HG02852 (cell line): Measurements from ENCODE around the gene CCT5.

Experiments used
- ATAC-seq: cut with Tn5 transposase; IDR thresholded peaks from one replicate; pipeline ENCODE4 v1.9.1; 2021; ENCODE audit warnings: mild to moderate bottlenecking, moderate library complexity; ENCODE audit not compliant: unreplicated experiment

CCT5 gene

GRCh38 chr5:10249948-10250805 is at the start of gene CCT5:
CCT5 (plus strand) TSS chr5:10250280; CDS start chr5:10250341, 61 bp downstream.
- peak; percentile 77 for ATAC-seq

DNA sequence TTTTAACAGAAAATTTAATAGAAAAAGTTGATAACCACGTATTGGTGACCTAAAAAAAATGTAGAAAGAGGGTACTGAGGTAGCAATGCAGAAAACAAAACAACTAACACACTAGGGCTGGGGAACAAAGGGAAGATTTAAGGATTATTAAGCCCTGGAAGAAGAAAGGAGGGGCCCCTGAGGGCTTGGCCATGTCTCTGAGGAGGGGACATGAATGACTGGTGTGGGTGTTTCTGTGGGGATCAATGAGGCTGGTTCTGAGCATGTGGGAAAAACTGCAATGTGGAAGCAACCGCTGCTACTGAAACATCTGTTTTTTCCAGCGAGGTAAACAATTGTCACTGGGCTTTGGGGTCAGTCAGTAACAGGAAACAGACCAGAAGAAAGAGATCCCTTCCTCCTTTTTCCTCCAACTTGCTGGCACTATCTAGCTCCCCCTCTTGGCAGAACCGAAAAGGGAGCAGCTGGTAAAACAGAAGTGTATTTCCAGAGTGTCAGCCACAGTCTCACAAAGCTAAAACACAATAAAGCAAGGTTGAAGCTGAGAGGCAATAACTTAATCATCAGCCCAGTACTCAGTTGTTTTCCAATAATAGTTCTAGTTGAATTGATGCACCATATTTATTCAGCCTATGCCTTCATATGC is 48.7 kb upstream of the CCT5 start:
- no peak for ATAC-seq

DNA sequence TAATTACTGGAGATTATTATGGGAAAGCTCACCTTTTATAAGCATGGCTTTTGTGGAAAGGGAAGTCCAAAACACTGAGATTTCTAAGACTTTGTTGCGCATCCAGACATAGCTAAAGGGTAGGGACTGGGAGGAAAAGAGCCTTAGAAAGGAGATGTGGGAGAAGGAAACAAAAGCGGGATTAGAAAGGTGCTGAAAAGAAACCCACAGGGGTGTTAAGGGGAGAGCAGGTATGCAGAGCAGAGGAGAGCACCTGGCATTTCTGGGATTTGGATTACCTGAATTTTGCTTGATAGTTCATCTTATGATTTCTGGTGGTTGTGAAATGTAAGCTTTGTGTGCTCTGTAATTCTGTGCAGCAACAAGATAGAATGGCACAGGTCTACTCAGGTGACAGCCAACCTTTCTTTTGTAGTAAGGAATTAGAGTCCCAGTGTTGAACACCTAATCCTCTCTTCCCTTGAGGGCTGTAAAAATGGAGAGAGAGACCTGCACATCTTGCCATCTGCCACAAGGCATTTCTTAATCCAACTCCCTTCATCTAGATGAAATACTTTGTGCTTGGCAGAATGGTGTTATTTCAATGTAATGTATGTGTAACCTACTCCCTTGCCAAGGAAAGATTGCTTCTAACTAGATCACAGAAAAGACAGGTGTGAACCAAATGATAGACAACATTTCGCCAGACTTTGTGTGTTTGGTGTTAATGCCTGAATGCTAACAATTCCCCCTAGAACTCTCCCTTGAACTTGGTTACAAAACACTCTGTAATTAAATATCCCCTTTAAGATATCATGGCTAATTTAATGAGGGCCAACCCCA is 47.8 kb upstream of the CCT5 start:
- ATAC-seq = no peak

GRCh38 chr5:10209004-10209403 is 41.1 kb upstream of the CCT5 start:
- ATAC-seq = no peak

GRCh38 chr5:10213316-10213715 is 36.8 kb upstream of the CCT5 start:
- ATAC-seq = no peak

- no peak for ATAC-seq
Observed at GRCh38 chr5:10214041-10214440, 36.0 kb upstream of the CCT5 start.

GRCh38 chr5:10215366-10215765 is 34.7 kb upstream of the CCT5 start:
- no peak for ATAC-seq

- ATAC-seq = no peak
Observed at GRCh38 chr5:10216107-10216506, 34.0 kb upstream of the CCT5 start.

DNA sequence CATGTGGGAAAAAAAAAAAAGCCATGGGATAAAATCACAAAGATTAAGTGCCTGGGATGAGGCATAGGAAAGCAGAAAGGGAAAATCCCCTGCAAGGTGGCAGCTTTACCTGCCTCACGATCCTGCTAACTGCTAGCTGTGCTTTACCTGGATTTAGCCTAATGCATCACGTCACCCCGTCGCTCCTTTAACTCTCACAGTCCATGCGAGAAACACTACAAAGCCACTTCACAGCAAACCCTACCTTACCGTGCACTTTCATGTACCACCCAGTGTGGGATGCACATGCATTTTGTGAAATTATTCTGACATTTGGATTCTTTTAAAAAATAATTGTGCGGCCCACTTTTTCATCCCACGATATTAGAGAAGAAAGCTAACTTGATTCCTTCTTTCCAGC is 31.4 kb upstream of the CCT5 start:
- ATAC-seq = no peak

DNA sequence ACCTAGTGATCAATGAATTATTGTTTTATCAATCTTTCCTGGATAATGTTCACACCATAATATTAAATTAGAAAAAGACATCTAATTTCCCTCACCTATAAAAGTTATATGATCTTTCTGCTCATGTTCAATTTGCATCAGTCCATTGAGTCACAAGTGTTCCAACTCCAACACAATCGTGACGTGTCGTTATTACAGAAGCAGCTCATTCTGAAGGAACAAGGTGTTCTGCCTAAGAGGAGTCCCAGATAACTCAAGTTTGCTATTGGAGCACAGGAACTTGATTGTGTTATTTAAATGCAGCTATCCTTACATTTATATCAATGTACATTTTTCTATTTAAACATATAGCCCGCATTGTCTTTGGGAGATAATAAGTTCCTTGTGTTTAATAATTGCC is 31.0 kb upstream of the CCT5 start:
- no peak for ATAC-seq

- ATAC-seq = no peak
Observed at GRCh38 chr5:10220248-10220647, 29.8 kb upstream of the CCT5 start.

- ATAC-seq = no peak
Observed at GRCh38 chr5:10222326-10222725, 27.8 kb upstream of the CCT5 start.

DNA sequence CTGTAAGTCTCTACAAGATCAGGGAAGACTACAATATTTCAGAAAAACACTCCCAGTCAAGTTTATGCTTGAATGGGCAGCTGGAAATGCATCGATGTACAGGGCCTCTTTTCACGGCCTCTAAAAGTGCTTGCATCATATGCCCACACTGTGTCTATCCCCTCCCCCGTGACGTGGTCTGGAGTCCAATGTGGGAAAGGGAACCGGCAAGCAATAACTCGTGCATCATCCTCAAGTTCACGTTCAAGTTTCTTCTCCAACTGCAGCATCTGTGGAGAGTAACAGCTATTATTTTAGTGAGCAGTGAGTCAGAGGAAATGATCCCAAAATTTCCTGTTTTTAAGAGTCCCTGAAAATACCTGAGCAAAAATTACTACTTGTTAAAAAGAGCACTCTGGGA is 22.7 kb upstream of the CCT5 start:
- no peak for ATAC-seq

- no peak for ATAC-seq
Observed at GRCh38 chr5:10228288-10228687, 21.8 kb upstream of the CCT5 start.

DNA sequence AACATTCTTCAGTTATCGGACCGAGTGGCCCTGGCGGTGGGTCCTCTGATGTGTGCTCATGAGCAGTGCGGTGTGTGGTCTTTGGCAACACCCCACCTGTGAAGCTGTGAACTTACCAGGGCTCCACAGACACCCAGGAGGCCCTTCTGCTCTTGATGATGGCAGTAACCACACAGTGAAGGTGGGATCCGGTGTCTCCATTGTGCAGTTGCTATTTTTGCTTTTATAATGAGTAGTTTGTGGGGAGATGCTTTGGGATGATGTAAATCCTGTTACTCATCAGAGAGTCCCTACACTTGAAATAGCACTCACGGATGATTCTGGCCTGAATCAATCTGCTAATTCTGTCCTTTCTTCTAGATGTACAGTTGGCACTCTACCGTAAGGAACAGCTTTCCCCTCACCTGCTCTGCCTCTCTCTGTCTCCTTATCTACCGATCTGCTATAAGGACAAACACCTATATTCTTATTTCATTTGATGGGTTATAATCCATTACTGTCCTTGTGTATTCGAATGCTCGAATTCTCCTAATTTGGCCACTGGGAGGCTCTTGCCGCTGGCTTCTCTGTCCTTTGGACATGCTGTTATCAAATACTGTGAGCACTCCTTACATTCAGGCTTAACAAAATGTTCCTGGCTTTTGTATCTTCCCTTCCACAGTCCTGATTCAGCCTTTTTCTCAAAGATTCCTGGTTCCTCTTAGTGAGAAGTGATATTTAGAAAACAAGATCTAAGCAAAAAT is 20.6 kb upstream of the CCT5 start:
- no peak for ATAC-seq

GRCh38 chr5:10232386-10232785 is 17.7 kb upstream of the CCT5 start:
- no peak for ATAC-seq

DNA sequence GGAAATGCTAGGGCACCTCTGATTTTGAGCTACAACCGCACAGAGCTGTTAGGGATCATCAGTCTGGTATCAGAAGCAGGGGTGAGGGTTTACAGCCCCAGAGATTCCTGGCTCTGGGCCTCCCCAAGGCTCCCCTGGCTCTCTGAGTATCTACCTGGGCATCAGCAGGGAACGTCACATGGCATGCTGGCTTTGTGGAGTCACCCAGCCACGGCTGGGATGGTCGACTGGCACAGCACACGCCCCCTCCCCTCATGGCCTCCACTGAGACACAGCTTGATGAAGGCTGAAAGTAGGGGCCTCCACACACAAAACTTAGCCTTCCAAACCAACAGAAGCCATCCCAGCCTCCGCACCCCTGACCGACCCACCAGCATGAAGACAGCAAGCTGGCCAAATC is 17.1 kb upstream of the CCT5 start:
- no peak for ATAC-seq

DNA sequence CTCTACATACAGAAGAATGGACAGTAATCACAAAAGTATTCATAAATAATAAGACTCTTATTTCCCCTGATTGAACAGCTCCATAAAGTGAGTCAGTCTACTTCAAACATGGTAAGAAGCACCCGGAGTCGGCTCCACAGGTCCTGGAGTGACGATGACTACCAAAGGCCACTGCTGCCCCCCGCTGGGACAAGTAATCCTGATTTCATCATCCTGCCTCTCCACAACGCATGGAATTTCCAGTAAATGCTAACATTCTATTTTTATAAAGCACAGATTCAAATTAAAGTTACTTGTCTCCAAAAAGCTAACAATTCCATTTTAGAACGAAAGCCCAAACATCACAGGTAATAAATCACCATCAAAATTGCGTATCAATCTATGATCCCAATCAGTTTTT is 16.6 kb upstream of the CCT5 start:
- no peak for ATAC-seq

DNA sequence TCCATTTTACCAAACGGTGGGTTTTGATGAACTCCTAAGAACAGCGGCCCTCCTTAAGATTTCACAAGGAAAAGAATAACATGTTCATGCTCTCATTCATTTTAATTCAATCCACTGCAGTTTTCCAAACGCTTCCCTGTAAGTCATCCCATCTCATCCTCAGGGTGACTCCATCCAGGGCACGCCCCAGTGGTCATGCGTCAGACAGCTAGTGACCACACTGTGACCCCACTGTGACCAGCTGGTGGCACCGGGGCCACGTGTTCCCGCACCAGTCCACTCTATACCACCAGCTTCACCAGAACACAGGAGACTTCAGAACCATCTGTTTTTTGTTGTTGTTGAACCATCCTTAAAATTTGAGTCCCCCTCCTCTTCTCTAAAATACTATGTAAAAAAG is 14.7 kb upstream of the CCT5 start:
- no peak for ATAC-seq

GRCh38 chr5:10243660-10244240 is 6.3 kb upstream of the CCT5 start:
- no peak for ATAC-seq
